ENCODE data around the gene SORBS1. TPM values are rescaled to one million over a fixed set of nuclear protein-coding genes. Genes with fewer than 3 reads are reported as not detected.

SORBS1 gene
- total and polyA plus RNA-seq, 2 of the 13 experiments (the other 11 are each of a cell fraction or from before 2014, with no cell fraction given): 16.8 to 39.8 TPM

DNA sequence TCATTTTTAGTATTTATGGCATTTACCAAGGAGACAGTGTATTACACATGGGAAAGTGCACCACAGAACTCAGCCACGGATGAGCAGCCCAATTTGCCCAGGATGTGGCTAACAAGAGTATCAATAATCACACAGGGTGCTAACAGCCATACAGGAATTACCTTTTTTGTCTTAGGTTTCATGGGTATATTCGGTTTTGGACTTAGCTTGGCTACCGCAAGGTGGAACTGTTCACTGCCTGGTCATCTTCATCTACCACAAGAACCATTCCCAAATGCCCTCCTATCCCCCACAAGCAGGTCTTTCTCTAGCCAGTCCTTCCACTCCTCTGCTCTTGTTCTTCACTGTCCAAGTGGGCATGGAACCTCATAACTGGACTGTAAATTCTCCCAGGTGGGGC, 276.4 kb downstream of the SORBS1 start (continued):
- TF ChIP-seq, protein P1, sequence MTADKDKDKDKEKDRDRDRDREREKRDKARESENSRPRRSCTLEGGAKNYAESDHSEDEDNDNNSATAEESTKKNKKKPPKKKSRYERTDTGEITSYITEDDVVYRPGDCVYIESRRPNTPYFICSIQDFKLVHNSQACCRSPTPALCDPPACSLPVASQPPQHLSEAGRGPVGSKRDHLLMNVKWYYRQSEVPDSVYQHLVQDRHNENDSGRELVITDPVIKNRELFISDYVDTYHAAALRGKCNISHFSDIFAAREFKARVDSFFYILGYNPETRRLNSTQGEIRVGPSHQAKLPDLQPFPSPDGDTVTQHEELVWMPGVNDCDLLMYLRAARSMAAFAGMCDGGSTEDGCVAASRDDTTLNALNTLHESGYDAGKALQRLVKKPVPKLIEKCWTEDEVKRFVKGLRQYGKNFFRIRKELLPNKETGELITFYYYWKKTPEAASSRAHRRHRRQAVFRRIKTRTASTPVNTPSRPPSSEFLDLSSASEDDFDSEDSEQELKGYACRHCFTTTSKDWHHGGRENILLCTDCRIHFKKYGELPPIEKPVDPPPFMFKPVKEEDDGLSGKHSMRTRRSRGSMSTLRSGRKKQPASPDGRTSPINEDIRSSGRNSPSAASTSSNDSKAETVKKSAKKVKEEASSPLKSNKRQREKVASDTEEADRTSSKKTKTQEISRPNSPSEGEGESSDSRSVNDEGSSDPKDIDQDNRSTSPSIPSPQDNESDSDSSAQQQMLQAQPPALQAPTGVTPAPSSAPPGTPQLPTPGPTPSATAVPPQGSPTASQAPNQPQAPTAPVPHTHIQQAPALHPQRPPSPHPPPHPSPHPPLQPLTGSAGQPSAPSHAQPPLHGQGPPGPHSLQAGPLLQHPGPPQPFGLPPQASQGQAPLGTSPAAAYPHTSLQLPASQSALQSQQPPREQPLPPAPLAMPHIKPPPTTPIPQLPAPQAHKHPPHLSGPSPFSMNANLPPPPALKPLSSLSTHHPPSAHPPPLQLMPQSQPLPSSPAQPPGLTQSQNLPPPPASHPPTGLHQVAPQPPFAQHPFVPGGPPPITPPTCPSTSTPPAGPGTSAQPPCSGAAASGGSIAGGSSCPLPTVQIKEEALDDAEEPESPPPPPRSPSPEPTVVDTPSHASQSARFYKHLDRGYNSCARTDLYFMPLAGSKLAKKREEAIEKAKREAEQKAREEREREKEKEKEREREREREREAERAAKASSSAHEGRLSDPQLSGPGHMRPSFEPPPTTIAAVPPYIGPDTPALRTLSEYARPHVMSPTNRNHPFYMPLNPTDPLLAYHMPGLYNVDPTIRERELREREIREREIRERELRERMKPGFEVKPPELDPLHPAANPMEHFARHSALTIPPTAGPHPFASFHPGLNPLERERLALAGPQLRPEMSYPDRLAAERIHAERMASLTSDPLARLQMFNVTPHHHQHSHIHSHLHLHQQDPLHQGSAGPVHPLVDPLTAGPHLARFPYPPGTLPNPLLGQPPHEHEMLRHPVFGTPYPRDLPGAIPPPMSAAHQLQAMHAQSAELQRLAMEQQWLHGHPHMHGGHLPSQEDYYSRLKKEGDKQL (CRISPR knock-in tag; IDR thresholded peaks at IDR 0.05; ENCODE audit: low read depth): no peak
- TF ChIP-seq CREB1 (IDR thresholded peaks at IDR 0.05) (no peak), CREB1 (CRISPR knock-in tag; IDR thresholded peaks at IDR 0.05) (no peak), ZNF136 (CRISPR knock-in tag; IDR thresholded peaks at IDR 0.05; ENCODE audit: low read depth) (no peak), MIER2 (CRISPR knock-in tag; IDR thresholded peaks at IDR 0.05) (no peak)

DNA sequence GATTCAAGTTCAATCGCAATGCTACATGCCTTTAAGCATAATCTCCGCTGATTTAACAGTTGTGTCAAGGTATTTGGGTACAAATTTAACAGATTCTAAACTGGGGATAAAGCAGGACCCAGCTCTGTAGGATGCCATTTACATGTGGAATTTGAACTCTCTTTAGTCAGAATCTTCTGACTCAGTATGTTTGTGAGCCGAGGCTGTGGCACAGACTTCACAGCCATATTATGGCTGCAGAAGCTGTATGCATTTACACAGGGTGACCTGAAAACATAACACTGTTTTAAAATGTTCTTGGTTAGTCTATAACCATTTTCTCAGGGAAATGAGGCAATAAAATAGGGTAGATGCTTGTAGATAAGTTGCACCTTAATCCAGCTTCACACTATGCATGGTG, 279.1 kb downstream of the SORBS1 start:
- DNase-seq (ENCODE audit: low spot score) (peak; percentile 50), FAIRE-seq (no peak), ATAC-seq (peak; percentile 70)
- WGBS (ENCODE audit: low lambda C conversion rate): 55% methylated on average over 3 of the region's 3 CpGs
- Histone ChIP-seq H2AFZ (ENCODE audit: low read length) (no peak overlapping the region), H3K27ac (ENCODE audit: extremely low read length, insufficient read depth, low read length) (peak overlapping the region; percentile 68), H3K27me3 (ENCODE audit: control insufficient read depth in 1 of 2, insufficient read depth in 2 of 2, low read length in 2 of 2) (no peaks in the 10 kb centered on the region), H4K20me1 (ENCODE audit: insufficient read depth, low read length) (peaks cover 11% of the 10 kb centered on the region; the same call in 1 of the 2 replicates), H3K9me3 (ENCODE audit: low read length) (no peaks in the 10 kb centered on the region), H3K4me2 (ENCODE audit: low read depth, low read length) (peak overlapping the region; percentile 44), H3K36me3 (replicated peaks in 1 of 2; ENCODE audit: control insufficient read depth in 1 of 2, insufficient read depth in 2 of 2, low read length in 2 of 2) (peaks cover 2 to 7% of the 10 kb centered on the region in 2 experiments; a peak in 3 of 5 replicates), H3K4me1 (ENCODE audit: insufficient read depth, low read length) (peaks cover 100% of the 10 kb centered on the region), H3K9ac (ENCODE audit: insufficient read depth, low read depth, low read length) (no peak overlapping the region), H3K79me2 (ENCODE audit: insufficient read depth, low read length) (peaks cover 99% of the 10 kb centered on the region), H3K4me3 (replicated peaks in 1 of 3; ENCODE audit: insufficient read depth in 1 of 3, low read depth in 2 of 3, low read length in 3 of 3) (no peak overlapping the region)
- POLR2A ChIA-PET: interaction anchor here (1.0 to 1.4 kb wide), 2 partner anchors 9 to 36 kb away, joined by 3 to 4 read pairs; no protein-coding TSS in a partner anchor
- no TSS peak for BruUV-seq (replicated peaks)
- intact Hi-C loops (cut with micrococcal nuclease; ENCODE audit: unreplicated experiment) (no loop called here), in situ Hi-C loops (cut with HindIII; ENCODE audit: extremely low pct_ligation_motif_present, low pct_unique_long_range_greater_than_20kb) (no loop called here)
- CTCF ChIA-PET (ENCODE audit: low intra/inter-chr PET ratio, low total read pairs): no interaction called here
- TF ChIP-seq RBAK (CRISPR knock-in tag; IDR thresholded peaks at IDR 0.05) (no peak), ZNF234 (CRISPR knock-in tag; conservative IDR thresholded peaks at IDR 0.05) (no peak), RARG (CRISPR knock-in tag; IDR thresholded peaks at IDR 0.05; ENCODE audit: low read depth) (no peak), HNF4A (CRISPR knock-in tag; IDR thresholded peaks at IDR 0.05) (peak; percentile 47; the same call in 1 of the 2 replicates), GATAD2A (CRISPR knock-in tag; IDR thresholded peaks at IDR 0.05) (0 out of 2 replicates have a peak, but pooled peaks have one; percentile 10), ZNF678 (CRISPR knock-in tag; IDR thresholded peaks at IDR 0.05) (no peak), HIVEP1 (CRISPR knock-in tag; IDR thresholded peaks at IDR 0.05) (no peak), RFX3 (CRISPR knock-in tag; IDR thresholded peaks at IDR 0.05) (no peak)
- TF ChIP-seq, protein P2, sequence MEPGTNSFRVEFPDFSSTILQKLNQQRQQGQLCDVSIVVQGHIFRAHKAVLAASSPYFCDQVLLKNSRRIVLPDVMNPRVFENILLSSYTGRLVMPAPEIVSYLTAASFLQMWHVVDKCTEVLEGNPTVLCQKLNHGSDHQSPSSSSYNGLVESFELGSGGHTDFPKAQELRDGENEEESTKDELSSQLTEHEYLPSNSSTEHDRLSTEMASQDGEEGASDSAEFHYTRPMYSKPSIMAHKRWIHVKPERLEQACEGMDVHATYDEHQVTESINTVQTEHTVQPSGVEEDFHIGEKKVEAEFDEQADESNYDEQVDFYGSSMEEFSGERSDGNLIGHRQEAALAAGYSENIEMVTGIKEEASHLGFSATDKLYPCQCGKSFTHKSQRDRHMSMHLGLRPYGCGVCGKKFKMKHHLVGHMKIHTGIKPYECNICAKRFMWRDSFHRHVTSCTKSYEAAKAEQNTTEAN (CRISPR knock-in tag; conservative IDR thresholded peaks at IDR 0.05): no peak
- TF ChIP-seq, protein P3, sequence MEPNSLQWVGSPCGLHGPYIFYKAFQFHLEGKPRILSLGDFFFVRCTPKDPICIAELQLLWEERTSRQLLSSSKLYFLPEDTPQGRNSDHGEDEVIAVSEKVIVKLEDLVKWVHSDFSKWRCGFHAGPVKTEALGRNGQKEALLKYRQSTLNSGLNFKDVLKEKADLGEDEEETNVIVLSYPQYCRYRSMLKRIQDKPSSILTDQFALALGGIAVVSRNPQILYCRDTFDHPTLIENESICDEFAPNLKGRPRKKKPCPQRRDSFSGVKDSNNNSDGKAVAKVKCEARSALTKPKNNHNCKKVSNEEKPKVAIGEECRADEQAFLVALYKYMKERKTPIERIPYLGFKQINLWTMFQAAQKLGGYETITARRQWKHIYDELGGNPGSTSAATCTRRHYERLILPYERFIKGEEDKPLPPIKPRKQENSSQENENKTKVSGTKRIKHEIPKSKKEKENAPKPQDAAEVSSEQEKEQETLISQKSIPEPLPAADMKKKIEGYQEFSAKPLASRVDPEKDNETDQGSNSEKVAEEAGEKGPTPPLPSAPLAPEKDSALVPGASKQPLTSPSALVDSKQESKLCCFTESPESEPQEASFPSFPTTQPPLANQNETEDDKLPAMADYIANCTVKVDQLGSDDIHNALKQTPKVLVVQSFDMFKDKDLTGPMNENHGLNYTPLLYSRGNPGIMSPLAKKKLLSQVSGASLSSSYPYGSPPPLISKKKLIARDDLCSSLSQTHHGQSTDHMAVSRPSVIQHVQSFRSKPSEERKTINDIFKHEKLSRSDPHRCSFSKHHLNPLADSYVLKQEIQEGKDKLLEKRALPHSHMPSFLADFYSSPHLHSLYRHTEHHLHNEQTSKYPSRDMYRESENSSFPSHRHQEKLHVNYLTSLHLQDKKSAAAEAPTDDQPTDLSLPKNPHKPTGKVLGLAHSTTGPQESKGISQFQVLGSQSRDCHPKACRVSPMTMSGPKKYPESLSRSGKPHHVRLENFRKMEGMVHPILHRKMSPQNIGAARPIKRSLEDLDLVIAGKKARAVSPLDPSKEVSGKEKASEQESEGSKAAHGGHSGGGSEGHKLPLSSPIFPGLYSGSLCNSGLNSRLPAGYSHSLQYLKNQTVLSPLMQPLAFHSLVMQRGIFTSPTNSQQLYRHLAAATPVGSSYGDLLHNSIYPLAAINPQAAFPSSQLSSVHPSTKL (CRISPR knock-in tag; IDR thresholded peaks at IDR 0.05): 0 out of 2 replicates have a peak, but pooled peaks have one; percentile 7
